Mucosa of rectum (tissue), 2 donors: ENCODE data around the gene PEAK3.

Experiments
- H3K27ac ChIP-seq, 2 donors: one replicate each; pipeline ENCODE4 v1.7.0; 2013; ENCODE audit warnings: inconsistent platforms in 2 of 2, low read depth in 2 of 2, low read length in 2 of 2
- H3K27me3 ChIP-seq, 2 donors: one replicate each; pipeline ENCODE4 v1.7.0; 2013; ENCODE audit warnings: low read length in 2 of 2; ENCODE audit not compliant: control insufficient read depth in 2 of 2, insufficient read depth in 2 of 2
- H3K36me3 ChIP-seq, 2 donors: one replicate each; pipeline ENCODE4 v1.7.0; 2013; ENCODE audit warnings: low read length in 2 of 2; ENCODE audit not compliant: control insufficient read depth in 2 of 2, insufficient read depth in 2 of 2
- H3K4me1 ChIP-seq, 2 donors: one replicate each; pipeline ENCODE4 v1.7.0; 2013; ENCODE audit warnings: low read length in 2 of 2, mild to moderate bottlenecking in 1 of 2; ENCODE audit not compliant: control insufficient read depth in 2 of 2, insufficient read depth in 2 of 2
- H3K4me3 ChIP-seq, 2 donors: one replicate each; pipeline ENCODE4 v1.7.0; 2013; ENCODE audit warnings: low read length in 2 of 2
- H3K9ac ChIP-seq, 2 donors: one replicate each; pipeline ENCODE4 v1.7.0; 2013; ENCODE audit warnings: low read length in 2 of 2, low read depth in 1 of 2, mild to moderate bottlenecking in 1 of 2
- H3K9me3 ChIP-seq, 2 donors: one replicate each; pipeline ENCODE4 v1.7.0; 2013; ENCODE audit warnings: low read length in 2 of 2; ENCODE audit not compliant: control insufficient read depth in 2 of 2
- donor health status: healthy.
- donor health status: Normal muscosa, but diverticular disease.

PEAK3 gene

GRCh38 chr19:2231621-2232221 lies 50.3 kb downstream of the PEAK3 start:
- Histone ChIP-seq H3K36me3 (peaks cover 22 to 37% of the 10 kb centered on the region in 2 donors), H3K9me3 (no peaks in the 10 kb centered on the region), H3K9ac (no peak overlapping the region), H3K27me3 (no peaks in the 10 kb centered on the region), H3K4me1 (peaks cover 18% of the 10 kb centered on the region in 2 donors), H3K27ac (no peak overlapping the region), H3K4me3 (no peak overlapping the region)

- Histone ChIP-seq H3K4me1 (peaks cover 18% of the 10 kb centered on the region in 2 donors), H3K9ac (no peak overlapping the region), H3K4me3 (no peak overlapping the region), H3K27ac (no peak overlapping the region), H3K36me3 (peaks cover 23 to 42% of the 10 kb centered on the region in 2 donors), H3K9me3 (no peaks in the 10 kb centered on the region), H3K27me3 (no peaks in the 10 kb centered on the region)
Observed at GRCh38 chr19:2230807-2231533, 51.0 kb downstream of the PEAK3 start.

GRCh38 chr19:2230033-2230531 lies 51.9 kb downstream of the PEAK3 start:
- Histone ChIP-seq H3K9ac (no peak overlapping the region), H3K4me1 (peaks cover 14 to 15% of the 10 kb centered on the region in 2 donors), H3K27ac (no peak overlapping the region), H3K4me3 (no peak overlapping the region), H3K27me3 (no peaks in the 10 kb centered on the region), H3K36me3 (peaks cover 31 to 47% of the 10 kb centered on the region in 2 donors), H3K9me3 (no peaks in the 10 kb centered on the region)

GRCh38 chr19:2229103-2230032 lies 52.6 kb downstream of the PEAK3 start:
- Histone ChIP-seq H3K4me1 (peaks cover 7 to 10% of the 10 kb centered on the region in 2 donors), H3K4me3 (no peak overlapping the region), H3K27ac (no peak overlapping the region), H3K9ac (no peak overlapping the region), H3K36me3 (peaks cover 37 to 50% of the 10 kb centered on the region in 2 donors), H3K9me3 (no peaks in the 10 kb centered on the region), H3K27me3 (no peaks in the 10 kb centered on the region)

GRCh38 chr19:2228157-2229030 lies 53.6 kb downstream of the PEAK3 start:
- H3K36me3 ChIP-seq: peaks cover 31 to 44% of the 10 kb centered on the region in 2 donors
- H3K4me1 ChIP-seq: no peaks in the 10 kb centered on the region
- H3K4me3 ChIP-seq: no peak overlapping the region
- H3K27ac ChIP-seq: no peak overlapping the region
- no peaks in the 10 kb centered on the region for H3K9me3 ChIP-seq
- H3K27me3 ChIP-seq: no peaks in the 10 kb centered on the region
- H3K9ac ChIP-seq: no peak overlapping the region

GRCh38 chr19:2227415-2228156 lies 54.4 kb downstream of the PEAK3 start:
- H3K27ac ChIP-seq: no peak overlapping the region
- no peaks in the 10 kb centered on the region for H3K9me3 ChIP-seq
- no peak overlapping the region for H3K4me3 ChIP-seq
- peaks cover 31 to 37% of the 10 kb centered on the region in 2 donors for H3K36me3 ChIP-seq
- no peaks in the 10 kb centered on the region for H3K4me1 ChIP-seq
- H3K27me3 ChIP-seq: no peaks in the 10 kb centered on the region
- H3K9ac ChIP-seq: no peak overlapping the region

GRCh38 chr19:2226840-2227360 lies 55.1 kb downstream of the PEAK3 start:
- H3K9me3 ChIP-seq: no peaks in the 10 kb centered on the region
- H3K27me3 ChIP-seq: no peaks in the 10 kb centered on the region
- no peaks in the 10 kb centered on the region for H3K4me1 ChIP-seq
- H3K27ac ChIP-seq: no peak overlapping the region
- no peak overlapping the region for H3K9ac ChIP-seq
- H3K4me3 ChIP-seq: no peak overlapping the region
- peaks cover 33 to 37% of the 10 kb centered on the region in 2 donors for H3K36me3 ChIP-seq

- Histone ChIP-seq H3K36me3 (peaks cover 29 to 42% of the 10 kb centered on the region in 2 donors), H3K9ac (no peak overlapping the region), H3K4me1 (no peaks in the 10 kb centered on the region), H3K27me3 (no peaks in the 10 kb centered on the region), H3K27ac (no peak overlapping the region), H3K4me3 (no peak overlapping the region), H3K9me3 (no peaks in the 10 kb centered on the region)
Observed at GRCh38 chr19:2226051-2226839, 55.7 kb downstream of the PEAK3 start.
